AG09309 (cell line): ENCODE measurements around the gene PPP1R1B.

Source experiments
- DNase-seq: peaks from one replicate; pipeline ENCODE4 v3.0.0-alpha.2; 2010; ENCODE audit warnings: low read depth
- H3K4me3 ChIP-seq: 2 replicates; pipeline ENCODE4 v1.5.1; 2011; ENCODE audit warnings: mild to moderate bottlenecking, low read depth, low read length, moderate library complexity; ENCODE audit not compliant: control insufficient read depth
- CTCF ChIP-seq: IDR thresholded peaks from 2 replicates; pipeline ENCODE4 v1.5.1; 2011; ENCODE audit warnings: mild to moderate bottlenecking, low read depth, low read length, inconsistent platforms; ENCODE audit not compliant: insufficient read depth, control insufficient read depth; ENCODE audit errors: missing control alignments

Gene PPP1R1B

GRCh38 chr17:39643271-39643670, 16.5 kb downstream of the PPP1R1B start:
- TF ChIP-seq CTCF = no peak
- DNase-seq = no peak

GRCh38 chr17:39647256-39647655, 20.5 kb downstream of the PPP1R1B start:
- no peak for TF ChIP-seq CTCF
- DNase-seq = no peak
- H3K4me3 ChIP-seq = no peak overlapping the region

More at GRCh38 chr17:39643271-39643670, 16.5 kb downstream of the PPP1R1B start:
- no peak overlapping the region for H3K4me3 ChIP-seq

GRCh38 chr17:39648616-39649366, 22.0 kb downstream of the PPP1R1B start:
- TF ChIP-seq CTCF = no peak
- no peak overlapping the region for H3K4me3 ChIP-seq
- no peak for DNase-seq

GRCh38 chr17:39650121-39650579, 23.4 kb downstream of the PPP1R1B start:
- no peak for TF ChIP-seq CTCF
- no peak for DNase-seq

GRCh38 chr17:39651923-39652586, 25.3 kb downstream of the PPP1R1B start:
- H3K4me3 ChIP-seq = no peak overlapping the region
- no peak for TF ChIP-seq CTCF
- DNase-seq = no peak

More at GRCh38 chr17:39650121-39650579, 23.4 kb downstream of the PPP1R1B start:
- H3K4me3 ChIP-seq = no peak overlapping the region

GRCh38 chr17:39652587-39653315, 26.0 kb downstream of the PPP1R1B start:
- TF ChIP-seq CTCF = no peak
- no peak for DNase-seq
- H3K4me3 ChIP-seq = no peak overlapping the region
